Stimulated activated CD4-positive, alpha-beta T cell treated with anti-CD3 and anti-CD28 coated beads, Interleukin-4, amount 100 ng/mL, for 24 hours (primary cell): ENCODE results near the gene COX14.

Experiments used
- DNase-seq: peaks from one replicate; pipeline ENCODE4 v3.0.0-alpha.2; 2020

Gene COX14

DNA sequence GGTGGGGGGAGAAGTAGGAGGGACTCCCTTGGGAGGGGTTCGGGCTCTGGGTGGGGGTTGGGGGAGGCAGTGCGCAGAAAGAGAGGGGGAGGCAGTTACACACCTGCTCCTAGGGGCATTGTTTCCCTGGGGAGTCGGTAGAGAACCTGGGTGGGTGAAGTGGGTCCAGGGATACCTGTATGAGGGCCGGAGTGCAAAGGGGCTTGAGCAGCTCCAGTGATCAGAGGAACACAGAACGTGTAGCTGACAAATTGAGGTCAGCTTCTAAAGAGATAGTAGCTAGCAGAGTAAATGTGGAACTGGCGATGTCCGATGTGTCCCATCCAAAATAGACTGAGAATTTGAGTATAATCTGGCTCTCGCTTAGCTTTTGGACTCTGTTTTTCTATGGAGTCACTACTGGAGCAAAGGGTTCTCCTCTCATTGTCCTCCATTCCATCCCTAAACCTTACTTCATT is 26.4 kb upstream of the COX14 start:
- DNase-seq: no peak

GRCh38 chr12:50086148-50086547 is 25.9 kb upstream of the COX14 start:
- no peak for DNase-seq

GRCh38 chr12:50087151-50087550 is 24.9 kb upstream of the COX14 start:
- no peak for DNase-seq

- DNase-seq: no peak
Observed at GRCh38 chr12:50087995-50088394, 24.0 kb upstream of the COX14 start.

GRCh38 chr12:50088577-50089335 is 23.3 kb upstream of the COX14 start:
- peak; percentile 67 for DNase-seq

GRCh38 chr12:50089730-50090129 is 22.3 kb upstream of the COX14 start:
- no peak for DNase-seq

- DNase-seq: no peak
Observed at GRCh38 chr12:50090391-50090790, 21.6 kb upstream of the COX14 start.

DNA sequence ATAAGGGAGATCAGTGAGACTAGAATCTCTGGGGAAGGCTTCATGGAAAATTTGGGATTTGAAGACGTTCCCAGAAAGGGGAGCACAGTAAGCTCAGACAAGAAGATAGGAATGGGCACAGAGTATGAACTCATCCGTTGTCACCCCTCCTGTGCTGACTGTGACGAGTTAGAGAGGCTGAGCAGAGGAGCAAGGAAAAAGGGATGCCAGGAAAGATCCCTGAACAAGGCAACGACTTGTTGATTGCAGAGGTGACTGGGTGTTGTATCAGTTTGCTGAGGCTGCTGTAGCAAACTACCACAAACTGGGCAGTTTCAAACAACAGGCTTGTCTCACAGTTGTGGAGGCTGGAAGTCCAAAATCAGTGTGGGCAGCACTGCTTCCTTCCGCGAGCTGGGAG is 14.1 kb upstream of the COX14 start:
- no peak for DNase-seq

DNA sequence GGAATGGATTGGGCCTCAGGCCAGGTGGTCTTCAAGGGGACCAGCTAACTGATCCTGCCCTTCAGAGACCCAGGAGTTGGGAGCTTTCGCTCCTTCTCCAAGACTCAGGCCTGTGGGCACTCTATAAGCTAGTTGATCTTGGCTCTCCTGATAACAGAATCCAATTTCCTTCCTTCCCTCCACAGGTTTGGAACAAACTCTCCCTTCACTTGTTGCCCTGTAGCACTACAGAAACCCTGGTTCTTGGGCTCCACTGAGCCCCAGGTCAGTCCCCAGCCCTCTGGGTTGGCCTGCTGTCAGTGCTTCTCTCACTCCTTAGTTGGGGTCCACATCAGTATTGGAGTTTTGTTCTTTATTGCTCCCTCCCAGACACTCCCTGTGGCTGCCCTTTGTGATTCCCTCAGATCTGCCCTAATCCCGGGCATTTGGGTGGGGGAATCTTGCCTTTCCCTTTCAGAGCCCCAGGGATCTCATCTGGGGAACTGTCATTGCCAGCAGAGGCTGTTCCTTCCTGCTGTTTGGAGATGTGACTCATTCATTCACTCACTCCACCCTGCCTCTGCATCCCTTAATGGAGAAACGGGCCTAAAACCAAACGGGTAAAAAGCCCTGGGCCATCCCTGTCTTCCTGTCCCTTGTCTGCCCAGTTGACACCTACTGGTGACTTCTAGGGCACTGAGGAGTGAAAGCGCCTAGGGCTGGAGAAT is 12.6 kb upstream of the COX14 start:
- no peak for DNase-seq

- no peak for DNase-seq
Observed at GRCh38 chr12:50100561-50100960, 11.5 kb upstream of the COX14 start.

- no peak for DNase-seq
Observed at GRCh38 chr12:50101663-50102062, 10.4 kb upstream of the COX14 start.

GRCh38 chr12:50102131-50102531 is 9.9 kb upstream of the COX14 start:
- no peak for DNase-seq

GRCh38 chr12:50102646-50103309 is 9.3 kb upstream of the COX14 start:
- DNase-seq: no peak

GRCh38 chr12:50103351-50103750 is 8.7 kb upstream of the COX14 start:
- DNase-seq: no peak

GRCh38 chr12:50103767-50104321 is 8.2 kb upstream of the COX14 start, which contains the start of gene GPD1:
Gene GPD1 (plus strand): TSS chr12:50104008. CDS start chr12:50104051, 43 bp downstream.
- peak; percentile 36 for DNase-seq

DNA sequence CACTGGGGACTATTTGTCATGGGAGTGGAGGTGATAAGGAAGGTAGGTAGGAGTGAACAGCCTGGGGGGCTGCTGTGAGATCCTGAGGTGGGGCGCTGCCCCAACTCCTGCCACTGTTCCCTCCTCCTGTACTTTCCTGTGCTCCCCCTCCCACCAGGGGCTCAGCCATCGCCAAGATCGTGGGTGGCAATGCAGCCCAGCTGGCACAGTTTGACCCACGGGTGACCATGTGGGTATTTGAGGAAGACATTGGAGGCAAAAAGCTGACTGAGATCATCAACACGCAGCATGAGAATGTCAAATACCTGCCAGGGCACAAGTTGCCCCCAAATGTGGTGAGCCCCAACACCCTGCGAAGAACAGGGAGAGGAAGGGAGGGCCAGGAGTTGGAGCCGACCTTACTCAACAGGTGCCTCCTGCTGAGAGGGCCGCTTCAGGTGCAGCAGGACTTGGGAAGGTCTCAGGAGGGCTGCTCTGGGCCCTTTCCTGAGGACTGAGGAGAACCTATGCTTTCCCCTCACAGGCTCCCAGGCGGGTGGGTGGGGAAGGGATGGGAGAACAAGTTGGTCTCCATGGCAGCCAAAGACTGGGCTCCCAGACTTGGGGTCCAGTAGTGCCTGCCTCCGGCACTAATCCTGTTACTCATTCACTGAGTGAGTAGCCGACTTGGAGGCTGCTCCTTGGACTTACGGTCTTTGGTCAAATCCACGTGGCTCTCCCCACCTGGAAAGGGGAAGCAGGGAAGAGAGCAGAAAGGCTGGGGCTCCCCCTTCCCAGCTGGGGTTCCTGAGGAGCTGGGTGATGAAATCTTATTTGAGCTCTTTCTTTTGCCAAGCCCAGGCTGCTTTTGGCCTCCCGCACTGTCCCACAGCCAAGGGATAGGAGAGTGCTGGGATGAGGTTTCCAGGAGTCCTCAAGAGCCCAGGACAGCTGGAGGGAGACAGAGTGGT is 7.3 kb upstream of the COX14 start:
- DNase-seq: no peak

DNA sequence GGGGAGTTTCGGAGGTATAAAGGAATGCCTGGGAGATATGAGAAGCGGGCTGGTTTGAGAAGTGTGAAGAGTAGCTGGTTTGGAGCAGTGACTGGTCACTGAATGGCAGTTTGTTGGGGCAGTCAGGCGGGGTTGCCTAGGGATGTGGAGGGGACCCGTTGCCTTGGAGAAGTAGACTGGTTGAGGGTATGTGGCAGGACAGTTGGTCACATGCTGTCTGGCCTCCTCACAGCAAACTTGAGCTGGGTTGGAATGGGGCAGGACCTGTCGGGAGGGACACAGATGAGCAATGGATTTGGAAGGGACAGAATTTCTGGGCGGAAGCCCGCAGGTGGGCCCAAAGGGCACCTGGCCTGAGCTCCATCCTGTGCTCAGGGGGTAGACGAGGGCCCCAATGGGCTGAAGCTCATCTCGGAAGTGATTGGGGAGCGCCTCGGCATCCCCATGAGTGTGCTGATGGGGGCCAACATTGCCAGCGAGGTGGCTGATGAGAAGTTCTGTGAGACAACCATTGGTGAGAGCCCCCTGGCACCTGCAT is 6.1 kb upstream of the COX14 start:
- DNase-seq: no peak

DNA sequence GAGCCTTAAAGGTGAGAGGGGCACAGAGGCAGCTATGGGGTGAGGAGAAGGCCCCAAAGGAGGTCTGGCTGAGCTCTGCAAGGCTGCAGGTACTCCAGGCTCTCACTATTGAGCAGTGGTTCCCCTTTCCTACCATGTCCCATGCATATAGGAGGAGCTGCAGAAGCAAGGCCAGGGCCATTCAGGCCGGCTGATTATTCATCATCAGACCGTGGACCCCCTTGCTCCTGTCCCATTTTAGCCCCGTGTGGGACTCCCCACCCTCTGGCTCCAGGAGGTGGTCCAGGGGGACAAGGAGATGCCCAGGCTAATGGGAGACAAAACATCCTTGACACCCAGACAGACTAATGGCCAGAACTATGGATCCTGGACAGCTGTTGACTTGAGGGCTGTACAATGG is 5.1 kb upstream of the COX14 start:
- no peak for DNase-seq

- no peak for DNase-seq
Observed at GRCh38 chr12:50107416-50108268, 4.4 kb upstream of the COX14 start.

- DNase-seq: no peak
Observed at GRCh38 chr12:50109319-50109718, 2.7 kb upstream of the COX14 start.
